ENCODE data around the gene C21orf91.

DNA sequence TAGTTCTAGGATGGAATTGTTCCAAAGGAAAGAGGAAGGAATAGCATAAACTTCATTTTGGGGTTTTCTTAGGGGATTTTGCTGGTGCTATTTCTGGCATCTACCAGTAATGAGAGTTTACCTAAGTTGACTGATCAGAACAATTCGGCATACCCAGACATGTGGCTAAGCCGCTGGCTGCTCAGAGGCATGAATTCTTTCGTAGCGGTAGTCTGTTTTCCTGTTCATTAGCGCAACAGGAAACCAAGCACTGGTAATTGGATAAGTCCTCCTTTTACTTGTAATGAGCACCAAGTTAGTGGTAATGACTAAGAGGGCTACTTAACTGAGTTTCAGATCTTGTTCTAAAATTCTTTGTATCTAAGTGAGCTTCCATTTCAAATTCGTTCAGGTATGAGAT, 38.6 kb downstream of the C21orf91 start:
- TF ChIP-seq, protein P1, sequence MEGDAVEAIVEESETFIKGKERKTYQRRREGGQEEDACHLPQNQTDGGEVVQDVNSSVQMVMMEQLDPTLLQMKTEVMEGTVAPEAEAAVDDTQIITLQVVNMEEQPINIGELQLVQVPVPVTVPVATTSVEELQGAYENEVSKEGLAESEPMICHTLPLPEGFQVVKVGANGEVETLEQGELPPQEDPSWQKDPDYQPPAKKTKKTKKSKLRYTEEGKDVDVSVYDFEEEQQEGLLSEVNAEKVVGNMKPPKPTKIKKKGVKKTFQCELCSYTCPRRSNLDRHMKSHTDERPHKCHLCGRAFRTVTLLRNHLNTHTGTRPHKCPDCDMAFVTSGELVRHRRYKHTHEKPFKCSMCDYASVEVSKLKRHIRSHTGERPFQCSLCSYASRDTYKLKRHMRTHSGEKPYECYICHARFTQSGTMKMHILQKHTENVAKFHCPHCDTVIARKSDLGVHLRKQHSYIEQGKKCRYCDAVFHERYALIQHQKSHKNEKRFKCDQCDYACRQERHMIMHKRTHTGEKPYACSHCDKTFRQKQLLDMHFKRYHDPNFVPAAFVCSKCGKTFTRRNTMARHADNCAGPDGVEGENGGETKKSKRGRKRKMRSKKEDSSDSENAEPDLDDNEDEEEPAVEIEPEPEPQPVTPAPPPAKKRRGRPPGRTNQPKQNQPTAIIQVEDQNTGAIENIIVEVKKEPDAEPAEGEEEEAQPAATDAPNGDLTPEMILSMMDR (IDR thresholded peaks at IDR 0.05; ENCODE audit: low read depth, low read length), result no peak
- TF ChIP-seq, protein P2, sequence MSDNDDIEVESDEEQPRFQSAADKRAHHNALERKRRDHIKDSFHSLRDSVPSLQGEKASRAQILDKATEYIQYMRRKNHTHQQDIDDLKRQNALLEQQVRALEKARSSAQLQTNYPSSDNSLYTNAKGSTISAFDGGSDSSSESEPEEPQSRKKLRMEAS (IDR thresholded peaks at IDR 0.05; ENCODE audit: low read depth, low read length), result peak; percentile 44
- TF ChIP-seq MYC (IDR thresholded peaks at IDR 0.05; ENCODE audit: low read depth, low read length), result 0 out of 2 replicates have a peak, but pooled peaks have one; percentile 20
- TF ChIP-seq POLR2A (IDR thresholded peaks at IDR 0.05; ENCODE audit: extremely low read depth, insufficient read length), result no peak
